ENCODE data around the gene SMAD5. TPM values are rescaled to one million over a fixed set of nuclear protein-coding genes. Genes with fewer than 3 reads are reported as not detected.

The SMAD5 gene
- total RNA-seq, 1 experiment from 2014 or later, result 64.3 TPM

- no peak for TF ChIP-seq CEBPB (IDR thresholded peaks at IDR 0.05; ENCODE audit: low read depth)
- TF ChIP-seq SRF (IDR thresholded peaks at IDR 0.05; ENCODE audit: low read depth), result no peak
- TF ChIP-seq ZBTB33 (IDR thresholded peaks at IDR 0.05; ENCODE audit: extremely low read depth, insufficient replicate concordance, low read length), result no peak
- no peak for TF ChIP-seq REST (IDR thresholded peaks at IDR 0.05; ENCODE audit: low read depth)
- no peak for TF ChIP-seq SP1 (IDR thresholded peaks at IDR 0.05; ENCODE audit: low read depth)
- no peak for TF ChIP-seq POLR2AphosphoS5 (IDR thresholded peaks at IDR 0.05; ENCODE audit: low read depth, low read length)
- no peak for TF ChIP-seq CBX3 (IDR thresholded peaks at IDR 0.05; ENCODE audit: low read depth)
- TF ChIP-seq, protein P1, sequence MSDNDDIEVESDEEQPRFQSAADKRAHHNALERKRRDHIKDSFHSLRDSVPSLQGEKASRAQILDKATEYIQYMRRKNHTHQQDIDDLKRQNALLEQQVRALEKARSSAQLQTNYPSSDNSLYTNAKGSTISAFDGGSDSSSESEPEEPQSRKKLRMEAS (IDR thresholded peaks at IDR 0.05), result no peak
- no peak for TF ChIP-seq TCF7L2 (IDR thresholded peaks at IDR 0.05; ENCODE audit: borderline replicate concordance, extremely low read depth, insufficient read depth, insufficient read length)
- TF ChIP-seq SIN3A (IDR thresholded peaks at IDR 0.05; ENCODE audit: low read depth), result no peak
- no peak for TF ChIP-seq ZNF274 (IDR thresholded peaks at IDR 0.05; ENCODE audit: low read depth, low read length)
- no peak for TF ChIP-seq ZFX (IDR thresholded peaks at IDR 0.05)
- no peak for TF ChIP-seq EZH2 (IDR thresholded peaks at IDR 0.05)
- TF ChIP-seq, protein P2, sequence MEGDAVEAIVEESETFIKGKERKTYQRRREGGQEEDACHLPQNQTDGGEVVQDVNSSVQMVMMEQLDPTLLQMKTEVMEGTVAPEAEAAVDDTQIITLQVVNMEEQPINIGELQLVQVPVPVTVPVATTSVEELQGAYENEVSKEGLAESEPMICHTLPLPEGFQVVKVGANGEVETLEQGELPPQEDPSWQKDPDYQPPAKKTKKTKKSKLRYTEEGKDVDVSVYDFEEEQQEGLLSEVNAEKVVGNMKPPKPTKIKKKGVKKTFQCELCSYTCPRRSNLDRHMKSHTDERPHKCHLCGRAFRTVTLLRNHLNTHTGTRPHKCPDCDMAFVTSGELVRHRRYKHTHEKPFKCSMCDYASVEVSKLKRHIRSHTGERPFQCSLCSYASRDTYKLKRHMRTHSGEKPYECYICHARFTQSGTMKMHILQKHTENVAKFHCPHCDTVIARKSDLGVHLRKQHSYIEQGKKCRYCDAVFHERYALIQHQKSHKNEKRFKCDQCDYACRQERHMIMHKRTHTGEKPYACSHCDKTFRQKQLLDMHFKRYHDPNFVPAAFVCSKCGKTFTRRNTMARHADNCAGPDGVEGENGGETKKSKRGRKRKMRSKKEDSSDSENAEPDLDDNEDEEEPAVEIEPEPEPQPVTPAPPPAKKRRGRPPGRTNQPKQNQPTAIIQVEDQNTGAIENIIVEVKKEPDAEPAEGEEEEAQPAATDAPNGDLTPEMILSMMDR (IDR thresholded peaks at IDR 0.05 in 2 of 3, conservative IDR thresholded peaks at IDR 0.05 in 1 of 3; ENCODE audit: borderline replicate concordance in 1 of 3, insufficient read depth in 1 of 3, low read depth in 2 of 3, low read length in 2 of 3), result no peak
- no peak for TF ChIP-seq ELF1 (IDR thresholded peaks at IDR 0.05; ENCODE audit: borderline replicate concordance, low read depth)
- no peak for TF ChIP-seq POLR2A (IDR thresholded peaks at IDR 0.05; ENCODE audit: borderline replicate concordance, extremely low read depth, insufficient read depth, insufficient read length)
- no peak for TF ChIP-seq YY1 (IDR thresholded peaks at IDR 0.05; ENCODE audit: extremely low read depth, insufficient replicate concordance, low read depth, low read length)
- Histone ChIP-seq H3K9me2 (ENCODE audit: insufficient read depth) (no peaks in the 10 kb centered on the region), H3K36me3 (ENCODE audit: control insufficient read depth in 1 of 2, insufficient read depth in 2 of 2, low read length in 2 of 2) (no peaks in the 10 kb centered on the region), H3K4me2 (ENCODE audit: low read length) (no peak overlapping the region), H3K4me3 (replicated peaks in 1 of 2; ENCODE audit: low read depth in 1 of 2, low read length in 2 of 2) (no peak overlapping the region), H3K4me1 (ENCODE audit: control insufficient read depth in 1 of 2, insufficient read depth in 2 of 2, low read length in 2 of 2) (peaks cover 0 to 12% of the 10 kb centered on the region in 2 experiments; a peak in 2 of 4 replicates), H4K20me1 (ENCODE audit: insufficient read depth) (no peaks in the 10 kb centered on the region), H3K79me2 (ENCODE audit: insufficient read depth, low read length) (no peaks in the 10 kb centered on the region), H3K27me3 (ENCODE audit: insufficient read depth, low read length) (no peaks in the 10 kb centered on the region), H3K27ac (ENCODE audit: low read depth, low read length) (no peak overlapping the region), H3K9ac (ENCODE audit: low read length) (no peak overlapping the region), H2AFZ (ENCODE audit: low read depth, low read length, poor library complexity, severe bottlenecking) (no peak overlapping the region), H3K9me3 (ENCODE audit: control insufficient read depth in 1 of 2, insufficient read depth in 1 of 2, low read depth in 1 of 2, low read length in 2 of 2) (no peaks in the 10 kb centered on the region)
- DNase-seq (ENCODE audit: low read depth, low spot score) (no peak), ATAC-seq (no peak)
- ChIA-PET CTCF (no interaction called here), RAD21 (ENCODE audit: low non-redundant PET in 1 of 2, low total read pairs in 2 of 2, uncharacterized antibody in 2 of 2, unreplicated experiment in 2 of 2) (no interaction called here), POLR2A (no interaction called here)
- BruUV-seq (replicated peaks), result no TSS peak
- intact Hi-C loops (cut with micrococcal nuclease), result no loop called here
Observed at GRCh38 chr5:136199408-136199807, 66.8 kb downstream of the SMAD5 start.
